IMR-90 (cell line): ENCODE measurements around the gene SEPTIN3. TPM values are rescaled to one million over a fixed set of nuclear protein-coding genes. Genes with fewer than 3 reads are reported as not detected.

Experiments used
- ATAC-seq: fragments of 200-7000 bp; cut with Tn5 transposase; 2 replicates; pipeline ENCODE4 v1.9.1; 2020; ENCODE audit warnings: low read depth, mild to moderate bottlenecking, moderate library complexity
- BruUV-seq: library from RNA; stranded (reverse); fragments of 400-500 nt; replicated peaks from 2 replicates; lab custom pipeline; 2021; lab: Mats Ljungman, UMichigan
- CTCF ChIA-PET: fragments of 300-600 bp; formaldehyde crosslinking; extraction: SDS; loops from one replicate; lab custom pipeline; 2021; ENCODE audit warnings: antibody characterized with exemption; lab: Yijun Ruan, JAX
- POLR2A ChIA-PET: fragments of 300-600 bp; sonication (Branson Sonifier 250); formaldehyde crosslinking; loops from one replicate; lab custom pipeline; 2022; ENCODE audit warnings: antibody characterized with exemption; ENCODE audit not compliant: unreplicated experiment; lab: Charles Lee
- DNase-seq: peaks from one replicate; pipeline ENCODE4 v3.0.0; 2013
- H2AFZ ChIP-seq: replicated peaks from 2 replicates; pipeline ENCODE3; 2013; ENCODE audit warnings: low read length, mild to moderate bottlenecking; ENCODE audit not compliant: poor library complexity
- H2AK5ac ChIP-seq: 2 replicates; pipeline ENCODE4 v1.6.1; 2013; ENCODE audit warnings: low read depth, low read length, inconsistent platforms
- H2AK9ac ChIP-seq: replicated peaks from 2 replicates; pipeline ENCODE3; 2013; ENCODE audit warnings: mild to moderate bottlenecking, low read depth, low read length, moderate library complexity; ENCODE audit not compliant: poor library complexity
- H2BK120ac ChIP-seq: 2 replicates; pipeline ENCODE4 v1.6.1; 2013; ENCODE audit warnings: low read depth, low read length, inconsistent platforms
- H2BK15ac ChIP-seq: 3 replicates; pipeline ENCODE4 v1.6.1; 2013; ENCODE audit warnings: low read depth, low read length, inconsistent platforms
- H2BK20ac ChIP-seq: 2 replicates; pipeline ENCODE4 v1.6.1; 2013; ENCODE audit warnings: low read depth, mild to moderate bottlenecking, inconsistent platforms, low read length, moderate library complexity
- H2BK5ac ChIP-seq: 2 replicates; pipeline ENCODE4 v1.6.1; 2013; ENCODE audit warnings: mild to moderate bottlenecking, low read depth, low read length, inconsistent platforms; ENCODE audit not compliant: poor library complexity, severe bottlenecking
- H3K14ac ChIP-seq: replicated peaks from 2 replicates; pipeline ENCODE4 v1.6.1; 2013; ENCODE audit warnings: low read depth, low read length, inconsistent platforms
- H3K18ac ChIP-seq: 2 replicates; pipeline ENCODE4 v1.6.1; 2013; ENCODE audit warnings: low read depth, low read length, control low read depth
- H3K23ac ChIP-seq: 2 replicates; pipeline ENCODE4 v1.6.1; 2013; ENCODE audit warnings: low read depth, low read length, inconsistent platforms
- H3K27ac ChIP-seq: 2 replicates; pipeline ENCODE4 v1.5.1; 2013; ENCODE audit warnings: mild to moderate bottlenecking, control low read depth, low read length; ENCODE audit not compliant: insufficient read depth
- H3K27me3 ChIP-seq: 2 replicates; pipeline ENCODE4 v1.6.1; 2013; ENCODE audit warnings: low read length; ENCODE audit not compliant: control insufficient read depth, insufficient read depth
- H3K36me3 ChIP-seq: 2 replicates; pipeline ENCODE4 v1.6.1; 2013; ENCODE audit warnings: low read length, mixed read lengths; ENCODE audit not compliant: control insufficient read depth, insufficient read depth
- H3K4ac ChIP-seq: 2 replicates; pipeline ENCODE4 v1.6.1; 2013; ENCODE audit warnings: low read depth, low read length, inconsistent platforms
- H3K4me1 ChIP-seq: 2 replicates; pipeline ENCODE4 v1.6.1; 2013; ENCODE audit warnings: low read length, mixed read lengths; ENCODE audit not compliant: control insufficient read depth, insufficient read depth
- H3K4me2 ChIP-seq: 2 replicates; pipeline ENCODE4 v1.6.1; 2013; ENCODE audit warnings: low read depth, mild to moderate bottlenecking, control low read depth, low read length, moderate library complexity
- H3K4me3 ChIP-seq: 2 replicates; pipeline ENCODE4 v1.5.1; 2013; ENCODE audit warnings: low read depth, mild to moderate bottlenecking, control low read depth, low read length, moderate library complexity; ENCODE audit not compliant: insufficient read depth
- H3K56ac ChIP-seq: 2 replicates; pipeline ENCODE4 v1.6.1; 2013; ENCODE audit warnings: low read length, inconsistent platforms; ENCODE audit not compliant: insufficient read depth; ENCODE audit errors: extremely low read depth
- H3K79me1 ChIP-seq, 2 experiments: 2 replicates each; pipeline ENCODE4 v1.6.1; 2013; ENCODE audit warnings: low read length in 2 of 2, inconsistent platforms in 1 of 2, low read depth in 1 of 2
- H3K9ac ChIP-seq: 2 replicates; pipeline ENCODE4 v1.6.1; 2013; ENCODE audit warnings: low read depth, low read length, control low read depth
- H3K9me1 ChIP-seq: 2 replicates; pipeline ENCODE4 v1.6.1; 2013; ENCODE audit warnings: low read length, inconsistent platforms; ENCODE audit not compliant: insufficient read depth
- H3K9me3 ChIP-seq: 2 replicates; pipeline ENCODE4 v1.6.1; 2013; ENCODE audit warnings: low read length; ENCODE audit not compliant: control insufficient read depth, insufficient read depth
- H4K20me1 ChIP-seq: 2 replicates; pipeline ENCODE4 v1.6.1; 2013; ENCODE audit warnings: low read length, inconsistent platforms; ENCODE audit not compliant: insufficient read depth
- H4K5ac ChIP-seq: 2 replicates; pipeline ENCODE4 v1.6.1; 2013; ENCODE audit warnings: mild to moderate bottlenecking, low read depth, low read length, control low read depth
- H4K8ac ChIP-seq, 2 experiments: 2 replicates each; pipeline ENCODE4 v1.6.1; 2013; ENCODE audit warnings: low read depth in 2 of 2, low read length in 2 of 2, control low read depth in 1 of 2, inconsistent platforms in 1 of 2
- H4K91ac ChIP-seq: 2 replicates; pipeline ENCODE4 v1.6.1; 2013; ENCODE audit warnings: low read depth, low read length, inconsistent platforms; ENCODE audit not compliant: insufficient read depth
- ELK1 ChIP-seq: fragments of 150-350 bp; IDR thresholded peaks from 2 replicates; pipeline ENCODE4 v1.6.1; 2016; ENCODE audit warnings: low read depth, mild to moderate bottlenecking, low read length, moderate library complexity, borderline replicate concordance
- MAZ ChIP-seq: IDR thresholded peaks from 2 replicates; pipeline ENCODE4 v1.6.1; 2012; ENCODE audit warnings: low read depth, mild to moderate bottlenecking, low read length, improper control_type of control experiment, moderate library complexity, borderline replicate concordance
- MXI1 ChIP-seq: IDR thresholded peaks from 2 replicates; pipeline ENCODE4 v1.6.1; 2012; ENCODE audit warnings: low read depth, mild to moderate bottlenecking, low read length, moderate library complexity, borderline replicate concordance
- RFX5 ChIP-seq: IDR thresholded peaks from 2 replicates; pipeline ENCODE4 v1.8.0; 2012; ENCODE audit warnings: low read depth, mild to moderate bottlenecking, low read length, moderate library complexity
- SMC3 ChIP-seq: fragments of 150-350 bp; IDR thresholded peaks from 2 replicates; pipeline ENCODE4 v1.6.1; 2016; ENCODE audit warnings: low read depth, mild to moderate bottlenecking, antibody characterized with exemption, low read length, moderate library complexity
- WGBS, 2 experiments: methylation state at CpG; one replicate each; pipeline versions ENCODE4 v1.1.5 to v1.1.7; 2013; ENCODE audit warnings: missing lambda C conversion rate in 2 of 2; ENCODE audit not compliant: insufficient read length in 1 of 2; ENCODE audit errors: extremely low coverage in 2 of 2; 5-methylcytosine and 5-hydroxymethylcytosine counted together
- dilution Hi-C: fragments of 300-500 bp; cut with HindIII; formaldehyde crosslinking; loops from one replicate; pipeline ENCODE4 v1.14.3; 2018; ENCODE audit warnings: low sequenced_read_pairs; ENCODE audit not compliant: unreplicated experiment
- in situ Hi-C: fragments of 300-500 bp; cut with MboI; formaldehyde crosslinking; loops from 3 replicates; pipeline ENCODE4 v1.14.3; 2019; ENCODE audit warnings: low sequenced_read_pairs, inconsistent platforms, mixed read lengths
- intact Hi-C: fragments of 100-400 bp; cut with micrococcal nuclease; formaldehyde crosslinking; loops from 2 replicates; pipeline ENCODE4 v1.10.0; 2022
- polyA plus RNA-seq, 3 experiments: library from polyadenylated mRNA; depleted of rRNA; stranded (reverse); fragments of >200 nt; gene quantifications; 2 replicates each; pipeline ENCODE4 v1.2.3, GENCODE V29; 2012; ENCODE audit warnings: low replicate concordance in 1 of 3
- total RNA-seq: library from RNA; depleted of rRNA; stranded (reverse); fragments of >200 nt; gene quantifications from 2 replicates; pipeline ENCODE4 v1.2.3, GENCODE V29; 2012
- TF ChIP-seq, protein P1 (sequence below): fragments of 150-350 bp; IDR thresholded peaks from 2 replicates; pipeline ENCODE4 v1.6.1; 2017; ENCODE audit warnings: mild to moderate bottlenecking, antibody characterized with exemption, low read length, low read depth

Gene SEPTIN3
- total and polyA plus RNA-seq, 2 of the 4 experiments (the other 2 are of a cell fraction), result 0.15 to 0.18 TPM

- no peak overlapping the region for H2BK5ac ChIP-seq
- no peaks in the 10 kb centered on the region for H3K9me3 ChIP-seq
- no peaks in the 10 kb centered on the region for H3K36me3 ChIP-seq
- BruUV-seq, result no TSS peak
- no peak overlapping the region for H4K91ac ChIP-seq
- ChIA-PET CTCF (interaction anchor here (1.5 to 1.8 kb wide), 2 partner anchors 11 to 239 kb away, joined by 3 to 5 read pairs; no protein-coding TSS in a partner anchor), POLR2A (no interaction called here)
- no peak overlapping the region for H2BK120ac ChIP-seq
- intact Hi-C loops (no loop called here), in situ Hi-C loops (no loop called here), dilution Hi-C loops (no loop called here)
- H4K8ac ChIP-seq, result no peak overlapping the region
- peaks cover 6% of the 10 kb centered on the region for H4K20me1 ChIP-seq
- H3K27ac ChIP-seq, result no peak overlapping the region
- H3K18ac ChIP-seq, result no peak overlapping the region
- peaks cover 7% of the 10 kb centered on the region for H3K4me1 ChIP-seq
- H3K4ac ChIP-seq, result no peak overlapping the region
- H3K4me3 ChIP-seq, result no peak overlapping the region
- no peak overlapping the region for H2AK9ac ChIP-seq
- no peak overlapping the region for H3K4me2 ChIP-seq
- DNase-seq (no peak), ATAC-seq (no peak)
- H3K9me1 ChIP-seq, result no peaks in the 10 kb centered on the region; the same call in 1 of the 2 replicates
- no CpG with 5 or more reads among the region's 2 CpGs for WGBS, 2 experiments
- H3K79me1 ChIP-seq, result peaks cover 0 to 11% of the 10 kb centered on the region in 2 experiments; a peak in 2 of 4 replicates
- no peak overlapping the region for H3K56ac ChIP-seq
- no peak overlapping the region for H3K14ac ChIP-seq
- no peak overlapping the region for H2AK5ac ChIP-seq
- no peak overlapping the region for H2AFZ ChIP-seq
- H3K27me3 ChIP-seq, result no peaks in the 10 kb centered on the region
- no peak overlapping the region for H4K5ac ChIP-seq
- no peak for TF ChIP-seq SMC3
- no peak for TF ChIP-seq MXI1
- TF ChIP-seq, protein P1, sequence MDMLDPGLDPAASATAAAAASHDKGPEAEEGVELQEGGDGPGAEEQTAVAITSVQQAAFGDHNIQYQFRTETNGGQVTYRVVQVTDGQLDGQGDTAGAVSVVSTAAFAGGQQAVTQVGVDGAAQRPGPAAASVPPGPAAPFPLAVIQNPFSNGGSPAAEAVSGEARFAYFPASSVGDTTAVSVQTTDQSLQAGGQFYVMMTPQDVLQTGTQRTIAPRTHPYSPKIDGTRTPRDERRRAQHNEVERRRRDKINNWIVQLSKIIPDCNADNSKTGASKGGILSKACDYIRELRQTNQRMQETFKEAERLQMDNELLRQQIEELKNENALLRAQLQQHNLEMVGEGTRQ, result no peak
- no peak for TF ChIP-seq ELK1
- TF ChIP-seq RFX5, result no peak
- no peak for TF ChIP-seq MAZ
- no peak overlapping the region for H2BK15ac ChIP-seq
- H3K23ac ChIP-seq, result no peak overlapping the region
- H2BK20ac ChIP-seq, result no peak overlapping the region
- H3K9ac ChIP-seq, result no peak overlapping the region
Observed at GRCh38 chr22:41936894-41937169, 32.4 kb upstream of the SEPTIN3 start.
